Right ventricle myocardium inferior (tissue), 1 donor: Measurements from ENCODE around the gene CD27. TPM values are rescaled to one million over a fixed set of nuclear protein-coding genes. Genes with fewer than 3 reads are reported as not detected.
"Not testable (repeated sequence)": the region's sequence is repeated elsewhere in the genome, so short reads cannot be mapped to it uniquely, and the experiment has no call there.

Experiments used
- ATAC-seq: fragments of 200-7000 bp; cut with Tn5 transposase; one replicate; pipeline ENCODE4 v1.9.1; 2020; ENCODE audit warnings: mild to moderate bottlenecking, moderate library complexity
- DNase-seq: peaks from one replicate; pipeline ENCODE4 v3.0.0; 2021; ENCODE audit errors: missing footprints
- intact Hi-C: fragments of 100-400 bp; cut with DNase I; formaldehyde crosslinking; loops from one replicate; pipeline ENCODE4 v1.11.0; 2022
- long read RNA-seq: library from polyadenylated mRNA; unstranded; transcript quantifications from one replicate; pipeline ENCODE4 v2.0.0, GENCODE V29; 2021
- total RNA-seq: library from RNA; stranded (reverse); fragmentation: NEBNext Ultra II Directional; extraction: Animal tissue kit (Norgen Biotek cat#: 25700); gene quantifications from one replicate; pipeline ENCODE4 v1.2.1, GENCODE V29; 2021
- donor health status: DM: no; HTN: yes; CAD: no; lungs with severe emphysema.

CD27 gene
- not detected for total RNA-seq
- long read RNA-seq, result 0 reads

DNA sequence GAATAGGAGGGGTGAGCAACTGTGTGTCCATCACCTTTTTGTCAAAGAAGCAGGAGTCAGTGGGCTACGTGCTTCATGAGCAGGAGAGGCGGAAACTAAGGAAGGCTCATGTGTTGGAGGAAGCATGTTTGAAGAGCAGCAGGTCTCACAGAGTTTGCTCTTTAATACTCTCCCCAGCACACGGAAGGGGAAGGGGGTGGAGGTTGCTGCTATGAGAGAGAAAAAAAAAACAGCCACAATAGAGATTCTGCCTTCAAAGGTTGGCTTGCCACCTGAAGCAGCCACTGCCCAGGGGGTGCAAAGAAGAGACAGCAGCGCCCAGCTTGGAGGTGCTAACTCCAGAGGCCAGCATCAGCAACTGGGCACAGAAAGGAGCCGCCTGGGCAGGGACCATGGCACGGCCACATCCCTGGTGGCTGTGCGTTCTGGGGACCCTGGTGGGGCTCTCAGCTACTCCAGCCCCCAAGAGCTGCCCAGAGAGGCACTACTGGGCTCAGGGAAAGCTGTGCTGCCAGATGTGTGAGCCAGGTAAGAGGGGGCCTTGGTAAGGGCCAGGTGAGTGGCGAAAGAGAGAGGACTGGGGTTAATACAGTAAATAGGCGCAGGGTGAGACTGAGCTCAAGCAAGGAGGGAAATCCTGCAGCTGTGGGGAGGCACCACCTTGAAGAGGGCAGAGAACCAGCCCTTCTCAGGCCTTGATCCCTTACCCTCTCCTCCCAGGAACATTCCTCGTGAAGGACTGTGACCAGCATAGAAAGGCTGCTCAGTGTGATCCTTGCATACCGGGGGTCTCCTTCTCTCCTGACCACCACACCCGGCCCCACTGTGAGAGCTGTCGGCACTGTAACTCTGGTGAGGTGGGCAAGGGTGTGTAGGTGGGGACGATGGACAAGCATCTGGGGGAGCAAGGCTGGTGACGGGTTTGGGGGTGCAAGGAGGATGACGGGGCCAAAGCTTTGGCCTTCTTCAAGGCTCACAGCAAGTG is at the start of gene CD27:
TSS of gene CD27 (plus strand) at position 252 of the 985 bp plus-strand sequence. CDS start at position 393, 141 bp downstream.
- intact Hi-C loops, result no loop called here
- no peak for ATAC-seq
- DNase-seq, result no peak

GRCh38 chr12:6396031-6396430 is 48.7 kb upstream of the CD27 start:
- no peak for ATAC-seq
- no peak for DNase-seq
- intact Hi-C loops, result no loop called here

DNA sequence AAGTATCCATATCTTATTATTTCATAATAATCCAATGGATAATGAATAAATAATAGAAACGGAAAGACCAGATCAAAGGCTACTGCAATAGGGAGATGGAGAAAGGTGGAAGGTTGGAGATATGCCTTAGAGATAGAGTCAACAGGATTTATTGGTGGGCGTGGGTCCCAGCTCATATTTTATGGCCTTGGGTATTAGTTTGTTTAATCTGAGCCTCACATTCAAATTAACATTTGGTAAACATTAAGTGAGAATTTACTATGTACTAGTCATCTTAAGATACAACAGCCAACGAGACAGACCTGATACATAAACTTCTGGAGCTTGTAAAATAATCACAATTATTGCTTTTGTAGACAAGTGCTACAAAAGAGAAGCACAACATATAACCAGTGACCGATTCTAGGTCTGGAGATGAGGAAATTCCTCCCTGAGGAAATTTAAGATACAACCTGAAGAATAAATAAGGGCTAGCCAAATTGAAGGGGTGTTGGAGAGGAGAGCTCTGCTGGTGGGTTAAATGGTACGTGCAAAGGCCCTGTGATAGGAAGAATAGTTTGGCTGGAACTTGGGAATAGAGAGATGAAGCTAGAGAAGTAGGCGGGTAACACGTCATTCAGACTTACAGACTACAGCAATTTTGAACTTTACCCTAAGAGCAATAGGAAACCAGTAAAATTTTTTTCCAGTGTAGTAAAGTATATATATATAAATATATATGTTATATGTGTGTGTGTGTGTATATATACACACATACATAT is 44.7 kb upstream of the CD27 start:
- ATAC-seq (no peak), DNase-seq (no peak)
- intact Hi-C loops, result no loop called here

DNA sequence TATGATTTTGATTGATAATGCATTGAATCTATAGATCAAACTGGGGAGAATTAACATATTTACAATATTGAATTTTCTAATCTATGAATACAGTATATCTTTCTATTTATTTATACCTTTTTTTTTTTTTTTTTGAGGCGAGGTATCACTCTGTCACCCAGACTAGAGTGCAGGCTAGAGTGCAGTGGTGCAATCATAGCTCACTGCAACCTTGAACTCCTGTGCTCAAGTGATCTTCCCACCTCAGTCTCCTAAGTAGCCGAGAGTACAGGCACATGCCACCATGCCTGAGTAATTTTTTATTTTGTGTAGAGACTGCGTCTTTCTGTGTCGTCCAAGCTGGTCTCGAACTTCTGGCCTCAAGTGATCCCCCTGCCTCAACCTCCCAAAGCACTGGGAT is 40.4 kb upstream of the CD27 start:
- DNase-seq (no peak), ATAC-seq (no peak)
- intact Hi-C loops, result no loop called here

- no peak for ATAC-seq
- intact Hi-C loops, result no loop called here
- DNase-seq, result no peak
These were observed 38.8 kb upstream of the CD27 start for GRCh38 chr12:6405963-6406362.

DNA sequence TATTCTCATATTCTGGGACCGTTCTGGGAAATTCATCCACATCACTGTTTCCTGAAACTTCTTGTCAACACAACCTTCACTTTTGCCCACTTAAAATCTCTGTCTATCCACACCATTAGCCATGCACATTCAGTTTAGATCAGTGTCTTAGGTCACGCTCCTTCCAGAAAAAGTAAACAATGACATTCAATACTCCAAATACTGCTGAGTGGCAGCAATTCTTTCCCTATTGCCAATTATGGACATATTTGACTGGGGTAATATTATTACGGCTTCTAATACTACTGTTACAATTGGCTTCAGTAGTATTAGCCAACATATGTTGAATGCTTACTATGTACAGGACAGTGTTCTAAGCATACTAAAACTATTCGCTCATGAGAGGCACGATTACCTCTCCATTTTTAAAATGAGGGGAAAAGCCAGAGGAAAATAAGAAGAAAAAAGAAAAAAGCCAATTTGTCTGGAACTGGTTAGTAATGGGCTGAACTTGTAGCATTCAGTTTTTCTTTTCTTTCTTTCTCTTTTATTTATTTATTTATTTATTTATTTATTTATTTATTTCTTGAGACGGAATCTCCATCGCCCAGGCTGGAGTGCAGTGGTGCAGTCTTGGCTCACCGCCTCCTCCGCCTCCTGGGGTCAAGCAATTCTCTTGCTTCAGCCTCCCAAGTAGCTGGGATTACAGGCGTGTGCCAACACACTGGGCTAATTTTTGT is 37.4 kb upstream of the CD27 start:
- DNase-seq (no peak), ATAC-seq (no peak)
- intact Hi-C loops, result no loop called here

- intact Hi-C loops, result no loop called here
- ATAC-seq, result peak; percentile 56
- no peak for DNase-seq
These were observed 28.2 kb upstream of the CD27 start for GRCh38 chr12:6416596-6416995.

GRCh38 chr12:6418796-6419195 is 26.0 kb upstream of the CD27 start:
- no peak for DNase-seq
- intact Hi-C loops, result no loop called here
- ATAC-seq, result no peak

GRCh38 chr12:6420364-6420763 is 24.4 kb upstream of the CD27 start:
- no peak for DNase-seq
- no peak for ATAC-seq
- intact Hi-C loops, result loop anchor here (5.0 kb wide), 2 partner anchors 117 to 132 kb away; no protein-coding TSS in a partner anchor

DNA sequence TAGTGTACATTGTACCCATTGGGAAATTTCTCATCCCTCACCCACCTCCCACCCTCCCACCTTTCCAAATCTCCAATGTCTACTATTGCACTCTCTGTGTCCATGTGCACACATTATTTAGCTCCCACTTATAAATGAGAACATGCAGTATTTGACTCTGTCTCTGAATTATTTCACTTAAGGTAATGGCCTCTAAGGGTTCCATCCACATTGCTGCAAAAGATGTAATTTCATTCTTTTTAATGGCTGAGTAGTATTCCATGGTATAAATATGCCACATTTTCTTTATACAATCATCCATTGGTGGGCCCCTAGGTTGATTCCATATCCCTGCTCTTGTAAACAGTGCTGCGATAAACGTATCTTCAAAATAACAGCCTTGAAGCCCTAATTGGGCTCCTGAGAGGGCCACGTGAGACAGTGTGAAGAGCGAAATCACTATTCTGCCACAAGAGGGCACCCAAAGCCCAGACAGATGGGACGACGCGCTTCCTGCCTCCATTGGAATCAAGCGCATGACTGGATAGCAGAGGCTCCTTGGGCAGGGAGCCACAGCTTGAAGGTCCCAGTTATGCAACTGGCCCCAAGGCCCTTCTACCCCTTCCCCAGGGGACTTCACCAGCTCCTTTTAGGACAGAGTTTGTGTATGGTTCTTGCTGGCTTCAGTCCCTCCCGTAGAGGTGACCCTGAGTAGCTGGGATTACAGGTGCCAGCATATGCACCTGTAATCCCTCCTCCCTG is 21.3 kb upstream of the CD27 start:
- ATAC-seq, result peak; percentile 98
- DNase-seq, result peak; percentile 92
- intact Hi-C loops, result loop anchor here (1.0 to 5.0 kb wide), 3 partner anchors 42 to 129 kb away; no protein-coding TSS in a partner anchor

DNA sequence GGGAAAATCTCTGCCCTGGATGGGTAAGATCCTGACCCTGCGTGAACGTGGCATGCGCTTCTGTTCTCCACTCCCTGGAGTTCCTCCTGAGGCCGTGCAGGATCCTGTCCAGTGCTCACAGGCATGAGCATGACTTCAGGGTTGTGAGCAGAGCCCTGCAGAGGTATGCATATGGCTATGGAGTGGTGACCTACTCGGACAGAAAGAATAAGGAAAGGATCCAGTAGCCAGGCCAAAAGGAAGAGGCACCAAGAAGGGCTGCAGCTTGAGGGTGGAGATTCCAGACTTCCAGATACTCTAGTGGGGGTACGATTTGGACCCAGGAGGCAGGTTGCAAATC is 20.8 kb upstream of the CD27 start:
- DNase-seq, result no peak
- ATAC-seq, result peak; percentile 7
- intact Hi-C loops, result loop anchor here (5.0 kb wide), 2 partner anchors 113 to 128 kb away; no protein-coding TSS in a partner anchor

GRCh38 chr12:6424866-6425265 is 19.9 kb upstream of the CD27 start:
- intact Hi-C loops, result loop anchor here (5.0 kb wide), 2 partner anchors 112 to 127 kb away; no protein-coding TSS in a partner anchor
- ATAC-seq (no peak), DNase-seq (no peak)

- DNase-seq (no peak), ATAC-seq (no peak)
- intact Hi-C loops, result no loop called here
These were observed 18.9 kb upstream of the CD27 start for GRCh38 chr12:6425590-6426531.

- intact Hi-C loops, result no loop called here
- ATAC-seq, result no peak
- no peak for DNase-seq
These were observed 17.7 kb upstream of the CD27 start for GRCh38 chr12:6426882-6427671.

- ATAC-seq, intact Hi-C loops, DNase-seq: not testable (repeated sequence)
These were observed 17.0 kb upstream of the CD27 start for GRCh38 chr12:6427796-6428195.

- intact Hi-C loops, result no loop called here
- no peak for DNase-seq
- ATAC-seq, result no peak
These were observed 16.4 kb upstream of the CD27 start for GRCh38 chr12:6428326-6428725.
